ENCODE data around the gene RPS27. TPM values are rescaled to one million over a fixed set of nuclear protein-coding genes. Genes with fewer than 3 reads are reported as not detected.
A peak's percentile ranks its signal among the peaks of the same experiment; 100 is the strongest.

Gene RPS27
- total and polyA plus RNA-seq, 4 donors: 452 to 3,145 (median 1,349) TPM

DNA sequence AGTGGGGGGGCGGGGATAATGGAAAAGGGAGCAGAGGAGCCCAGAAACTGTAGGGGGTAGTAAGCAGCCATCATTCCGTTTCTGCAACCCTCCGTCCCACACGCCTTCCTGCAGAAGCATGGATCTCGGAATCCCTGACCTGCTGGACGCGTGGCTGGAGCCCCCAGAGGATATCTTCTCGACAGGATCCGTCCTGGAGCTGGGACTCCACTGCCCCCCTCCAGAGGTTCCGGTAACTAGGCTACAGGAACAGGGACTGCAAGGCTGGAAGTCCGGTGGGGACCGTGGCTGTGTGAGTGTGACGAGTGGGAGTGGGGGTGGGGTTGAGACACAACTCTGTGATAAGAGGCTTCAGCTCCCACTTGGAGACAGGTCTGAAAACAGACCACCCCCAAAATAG lies 22.2 kb upstream of the RPS27 start:
- 29% methylated on average over 13 of the region's 13 CpGs for WGBS
- H3K9ac ChIP-seq (ENCODE audit: low read depth in 1 of 2, low read length in 2 of 2): peak overlapping the region in 1 of 2 donors; percentile 88
- peak overlapping the region in 1 of 2 donors; percentile 96 for H3K27ac ChIP-seq (ENCODE audit: low read depth in 1 of 2, low read length in 2 of 2)
- TF ChIP-seq, protein P1, sequence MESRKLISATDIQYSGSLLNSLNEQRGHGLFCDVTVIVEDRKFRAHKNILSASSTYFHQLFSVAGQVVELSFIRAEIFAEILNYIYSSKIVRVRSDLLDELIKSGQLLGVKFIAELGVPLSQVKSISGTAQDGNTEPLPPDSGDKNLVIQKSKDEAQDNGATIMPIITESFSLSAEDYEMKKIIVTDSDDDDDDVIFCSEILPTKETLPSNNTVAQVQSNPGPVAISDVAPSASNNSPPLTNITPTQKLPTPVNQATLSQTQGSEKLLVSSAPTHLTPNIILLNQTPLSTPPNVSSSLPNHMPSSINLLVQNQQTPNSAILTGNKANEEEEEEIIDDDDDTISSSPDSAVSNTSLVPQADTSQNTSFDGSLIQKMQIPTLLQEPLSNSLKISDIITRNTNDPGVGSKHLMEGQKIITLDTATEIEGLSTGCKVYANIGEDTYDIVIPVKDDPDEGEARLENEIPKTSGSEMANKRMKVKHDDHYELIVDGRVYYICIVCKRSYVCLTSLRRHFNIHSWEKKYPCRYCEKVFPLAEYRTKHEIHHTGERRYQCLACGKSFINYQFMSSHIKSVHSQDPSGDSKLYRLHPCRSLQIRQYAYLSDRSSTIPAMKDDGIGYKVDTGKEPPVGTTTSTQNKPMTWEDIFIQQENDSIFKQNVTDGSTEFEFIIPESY (IDR thresholded peaks at IDR 0.05): no peak
- TF ChIP-seq RXRA (IDR thresholded peaks at IDR 0.05): no peak
- no peak for TF ChIP-seq SP1 (IDR thresholded peaks at IDR 0.05)
- TF ChIP-seq, protein P2, sequence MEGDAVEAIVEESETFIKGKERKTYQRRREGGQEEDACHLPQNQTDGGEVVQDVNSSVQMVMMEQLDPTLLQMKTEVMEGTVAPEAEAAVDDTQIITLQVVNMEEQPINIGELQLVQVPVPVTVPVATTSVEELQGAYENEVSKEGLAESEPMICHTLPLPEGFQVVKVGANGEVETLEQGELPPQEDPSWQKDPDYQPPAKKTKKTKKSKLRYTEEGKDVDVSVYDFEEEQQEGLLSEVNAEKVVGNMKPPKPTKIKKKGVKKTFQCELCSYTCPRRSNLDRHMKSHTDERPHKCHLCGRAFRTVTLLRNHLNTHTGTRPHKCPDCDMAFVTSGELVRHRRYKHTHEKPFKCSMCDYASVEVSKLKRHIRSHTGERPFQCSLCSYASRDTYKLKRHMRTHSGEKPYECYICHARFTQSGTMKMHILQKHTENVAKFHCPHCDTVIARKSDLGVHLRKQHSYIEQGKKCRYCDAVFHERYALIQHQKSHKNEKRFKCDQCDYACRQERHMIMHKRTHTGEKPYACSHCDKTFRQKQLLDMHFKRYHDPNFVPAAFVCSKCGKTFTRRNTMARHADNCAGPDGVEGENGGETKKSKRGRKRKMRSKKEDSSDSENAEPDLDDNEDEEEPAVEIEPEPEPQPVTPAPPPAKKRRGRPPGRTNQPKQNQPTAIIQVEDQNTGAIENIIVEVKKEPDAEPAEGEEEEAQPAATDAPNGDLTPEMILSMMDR (IDR thresholded peaks at IDR 0.05; ENCODE audit: low read depth, low read length, missing input control): no peak
- TF ChIP-seq, protein P3, sequence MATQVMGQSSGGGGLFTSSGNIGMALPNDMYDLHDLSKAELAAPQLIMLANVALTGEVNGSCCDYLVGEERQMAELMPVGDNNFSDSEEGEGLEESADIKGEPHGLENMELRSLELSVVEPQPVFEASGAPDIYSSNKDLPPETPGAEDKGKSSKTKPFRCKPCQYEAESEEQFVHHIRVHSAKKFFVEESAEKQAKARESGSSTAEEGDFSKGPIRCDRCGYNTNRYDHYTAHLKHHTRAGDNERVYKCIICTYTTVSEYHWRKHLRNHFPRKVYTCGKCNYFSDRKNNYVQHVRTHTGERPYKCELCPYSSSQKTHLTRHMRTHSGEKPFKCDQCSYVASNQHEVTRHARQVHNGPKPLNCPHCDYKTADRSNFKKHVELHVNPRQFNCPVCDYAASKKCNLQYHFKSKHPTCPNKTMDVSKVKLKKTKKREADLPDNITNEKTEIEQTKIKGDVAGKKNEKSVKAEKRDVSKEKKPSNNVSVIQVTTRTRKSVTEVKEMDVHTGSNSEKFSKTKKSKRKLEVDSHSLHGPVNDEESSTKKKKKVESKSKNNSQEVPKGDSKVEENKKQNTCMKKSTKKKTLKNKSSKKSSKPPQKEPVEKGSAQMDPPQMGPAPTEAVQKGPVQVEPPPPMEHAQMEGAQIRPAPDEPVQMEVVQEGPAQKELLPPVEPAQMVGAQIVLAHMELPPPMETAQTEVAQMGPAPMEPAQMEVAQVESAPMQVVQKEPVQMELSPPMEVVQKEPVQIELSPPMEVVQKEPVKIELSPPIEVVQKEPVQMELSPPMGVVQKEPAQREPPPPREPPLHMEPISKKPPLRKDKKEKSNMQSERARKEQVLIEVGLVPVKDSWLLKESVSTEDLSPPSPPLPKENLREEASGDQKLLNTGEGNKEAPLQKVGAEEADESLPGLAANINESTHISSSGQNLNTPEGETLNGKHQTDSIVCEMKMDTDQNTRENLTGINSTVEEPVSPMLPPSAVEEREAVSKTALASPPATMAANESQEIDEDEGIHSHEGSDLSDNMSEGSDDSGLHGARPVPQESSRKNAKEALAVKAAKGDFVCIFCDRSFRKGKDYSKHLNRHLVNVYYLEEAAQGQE (IDR thresholded peaks at IDR 0.05): no peak
- no peak for TF ChIP-seq RAD21 (IDR thresholded peaks at IDR 0.05)
- no peak for TF ChIP-seq YY1 (IDR thresholded peaks at IDR 0.05)
- TF ChIP-seq, protein P4, sequence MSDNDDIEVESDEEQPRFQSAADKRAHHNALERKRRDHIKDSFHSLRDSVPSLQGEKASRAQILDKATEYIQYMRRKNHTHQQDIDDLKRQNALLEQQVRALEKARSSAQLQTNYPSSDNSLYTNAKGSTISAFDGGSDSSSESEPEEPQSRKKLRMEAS (IDR thresholded peaks at IDR 0.05): no peak
- no peak for TF ChIP-seq FOXA2 (IDR thresholded peaks at IDR 0.05)
- no peak for TF ChIP-seq TAF1 (conservative IDR thresholded peaks at IDR 0.05)
- no peak for TF ChIP-seq NR2F2 (IDR thresholded peaks at IDR 0.05)
- TF ChIP-seq GABPA (IDR thresholded peaks at IDR 0.05 in 1 of 2, conservative IDR thresholded peaks at IDR 0.05 in 1 of 2): no peak
- no peak for TF ChIP-seq JUND (IDR thresholded peaks at IDR 0.05)
- no peak for TF ChIP-seq HNF4G (IDR thresholded peaks at IDR 0.05)
- TF ChIP-seq FOXA1 (IDR thresholded peaks at IDR 0.05): no peak
- no peak for TF ChIP-seq EGR1 (IDR thresholded peaks at IDR 0.05; ENCODE audit: low read depth in 2 of 2)
- TF ChIP-seq ATF3 (IDR thresholded peaks at IDR 0.05): no peak
- TF ChIP-seq HNF4A (conservative IDR thresholded peaks at IDR 0.05): no peak
- DNase-seq (ENCODE audit: low spot score): peak; percentile 44
- peak overlapping the region in 2 of 3 donors; percentile 61 to 83 for H3K4me3 ChIP-seq (ENCODE audit: low read depth in 1 of 3, low read length in 3 of 3)
- no peaks in the 10 kb centered on the region for H3K27me3 ChIP-seq (ENCODE audit: control insufficient read depth in 4 of 4, insufficient read depth in 4 of 4, low read length in 3 of 4)
- H3K4me1 ChIP-seq (ENCODE audit: control insufficient read depth in 4 of 4, insufficient read depth in 4 of 4, low read length in 3 of 4): peaks cover 5 to 36% (median 21%) of the 10 kb centered on the region in 4 donors
- H3K36me3 ChIP-seq (ENCODE audit: control insufficient read depth in 4 of 4, insufficient read depth in 3 of 4, low read depth in 1 of 4, low read length in 3 of 4): peaks cover 0 to 2% (median under 1%) of the 10 kb centered on the region in 4 donors
- H3K9me3 ChIP-seq (ENCODE audit: control insufficient read depth in 4 of 4, low read length in 3 of 4): no peaks in the 10 kb centered on the region

All from liver (tissue), 9 donors.